Upper lobe of left lung (tissue), 6 donors: Measurements from ENCODE around the gene TAOK3. TPM values are rescaled to one million over a fixed set of nuclear protein-coding genes. Genes with fewer than 3 reads are reported as not detected.

Experiments
- ATAC-seq, 2 donors: fragments of 200-7000 bp; cut with Tn5 transposase; one replicate each; pipeline ENCODE4 v1.9.1; 2022; ENCODE audit warnings: mild to moderate bottlenecking in 2 of 2, moderate library complexity in 2 of 2; ENCODE audit not compliant: low FRiP score in 2 of 2
- DNase-seq, 2 donors: peaks; one replicate each; pipeline ENCODE4 v3.0.0-alpha.2; 2019 to 2020
- H3K27ac ChIP-seq, 4 donors: fragments of 200-600 bp; sonication (generic); one replicate each; pipeline ENCODE4 v1.5.1; 2016 to 2019
- H3K27me3 ChIP-seq, 4 donors: fragments of 200-600 bp; sonication (generic); one replicate each; pipeline ENCODE4 v1.5.1; 2017 to 2019
- H3K36me3 ChIP-seq, 4 donors: fragments of 200-600 bp; sonication (generic); one replicate each; pipeline ENCODE4 v1.5.1; 2016 to 2019
- H3K4me1 ChIP-seq, 4 donors: fragments of 200-600 bp; sonication (generic); one replicate each; pipeline ENCODE4 v1.5.1; 2018 to 2019
- H3K4me3 ChIP-seq, 4 donors: fragments of 200-600 bp; sonication (generic); one replicate each; pipeline ENCODE4 v1.5.1; 2017 to 2019; ENCODE audit warnings: mild to moderate bottlenecking in 2 of 4, moderate library complexity in 1 of 4
- H3K9me3 ChIP-seq, 4 donors: fragments of 200-600 bp; sonication (generic); one replicate each; pipeline ENCODE4 v1.5.1; 2018 to 2019
- CTCF ChIP-seq, 6 experiments: fragments of 450-650 bp in 4 of 6; fragments of 200-600 bp in 2 of 6; sonication (generic) in 2 of 6; IDR thresholded peaks; one replicate each; pipeline ENCODE4 v1.5.1; 2016 to 2019; ENCODE audit warnings: antibody characterized with exemption in 6 of 6
- EP300 ChIP-seq, 4 donors: sonication (generic); formaldehyde crosslinking; IDR thresholded peaks; one replicate each; pipeline ENCODE4 v1.5.1; 2017; ENCODE audit warnings: antibody characterized with exemption in 4 of 4, control low read depth in 2 of 4
- POLR2A ChIP-seq, 4 donors: fragments of 450-650 bp; IDR thresholded peaks; one replicate each; pipeline ENCODE4 v1.5.1; 2016 to 2017; ENCODE audit warnings: antibody characterized with exemption in 4 of 4, mild to moderate bottlenecking in 2 of 4
- POLR2AphosphoS5 ChIP-seq, 2 donors: sonication (generic); formaldehyde crosslinking; IDR thresholded peaks; one replicate each; pipeline ENCODE4 v1.5.1; 2017; ENCODE audit warnings: antibody characterized with exemption in 2 of 2
- WGBS, 2 donors: methylation state at CpG; one replicate each; pipeline ENCODE4 v1.1.5; 2017 to 2018; 5-methylcytosine and 5-hydroxymethylcytosine counted together
- total RNA-seq, 6 donors: library from RNA; depleted of rRNA in 4 of 6; stranded (reverse); fragments of >200 nt in 4 of 6; gene quantifications; one replicate each; pipeline versions ENCODE4 v1.1.0 to v1.2.1, GENCODE V29; 2016 to 2021
- donor health status: DM: no; HTN: no; CAD: no; lungs with moderate emphysema.
- donor health status: DM: no; HTN: yes; CAD: no; lungs with severe emphysema.

The TAOK3 gene
- total RNA-seq, 6 donors from 2014 or later: 49.7 to 111 (median 67.8) TPM

GRCh38 chr12:118125743-118126118, 247.0 kb downstream of the TAOK3 start:
- Histone ChIP-seq H3K4me1 (peaks cover 5 to 15% (median 8%) of the 10 kb centered on the region in 4 donors), H3K9me3 (no peaks in the 10 kb centered on the region), H3K36me3 (no peaks in the 10 kb centered on the region), H3K27me3 (no peaks in the 10 kb centered on the region), H3K27ac (peak overlapping the region in 1 of 4 donors; percentile 61), H3K4me3 (no peak overlapping the region)
- ATAC-seq (no peak), DNase-seq (no peak)
- WGBS, 2 donors: 94 to 96% methylated on average over 4 of the region's 4 CpGs
- no peak for TF ChIP-seq CTCF (IDR thresholded peaks at IDR 0.05)
- no peak for TF ChIP-seq POLR2A (IDR thresholded peaks at IDR 0.05)
- TF ChIP-seq POLR2AphosphoS5 (IDR thresholded peaks at IDR 0.05): no peak
- no peak for TF ChIP-seq EP300 (IDR thresholded peaks at IDR 0.05)

DNA sequence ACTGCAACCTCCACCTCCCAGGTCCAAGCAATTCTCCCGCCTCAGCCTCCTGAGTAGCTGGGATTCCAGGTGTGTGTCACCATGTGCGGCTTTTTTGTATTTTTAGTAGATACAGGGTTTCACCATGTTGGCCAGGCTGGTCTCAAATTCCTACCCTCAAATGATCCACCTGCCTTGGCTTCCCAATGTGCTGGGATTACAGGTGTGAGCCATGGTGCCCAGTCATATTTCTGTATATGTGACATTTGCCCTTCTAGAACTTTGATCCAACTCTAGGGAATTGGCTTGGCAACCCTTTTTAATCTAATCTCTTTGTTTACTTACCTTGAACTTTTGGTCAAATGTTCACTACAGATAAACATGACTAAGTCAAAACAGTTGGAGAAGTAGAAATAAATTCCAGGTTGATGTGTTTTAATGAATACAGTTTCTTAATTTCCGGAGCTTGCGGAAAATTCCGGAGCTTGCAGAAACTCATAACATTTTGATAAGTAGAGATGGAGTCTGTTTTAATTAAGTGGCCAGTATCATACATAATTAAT, 248.3 kb downstream of the TAOK3 start:
- WGBS, 2 donors: 96% methylated on average over 5 of the region's 5 CpGs
- DNase-seq: no peak
- H3K9me3 ChIP-seq: no peaks in the 10 kb centered on the region
- H3K27ac ChIP-seq: no peak overlapping the region
- TF ChIP-seq CTCF (IDR thresholded peaks at IDR 0.05): no peak
- H3K27me3 ChIP-seq: no peaks in the 10 kb centered on the region
- no peak for ATAC-seq
- no peak overlapping the region for H3K4me3 ChIP-seq
- H3K36me3 ChIP-seq: no peaks in the 10 kb centered on the region
- peaks cover 7 to 18% (median 13%) of the 10 kb centered on the region in 4 donors for H3K4me1 ChIP-seq

DNA sequence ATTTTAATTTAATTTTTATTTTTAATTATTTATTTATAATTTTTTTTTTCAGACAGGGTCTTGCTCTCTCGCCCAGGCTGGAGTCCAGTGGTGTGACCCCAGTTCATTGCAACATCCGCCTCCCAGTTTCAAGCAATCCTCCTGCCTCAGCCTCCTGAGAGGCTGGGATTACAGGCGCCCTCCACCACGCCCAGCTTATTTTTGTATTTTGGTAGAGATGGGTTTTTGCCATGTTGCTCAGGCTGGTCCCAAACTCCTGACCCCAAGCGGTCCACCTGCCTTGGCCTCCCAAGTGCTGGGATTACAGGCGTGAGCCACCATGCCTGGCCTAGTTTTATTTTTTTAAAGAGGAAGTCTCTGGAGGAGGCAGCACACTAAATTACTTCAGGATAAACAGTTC, 250.4 kb downstream of the TAOK3 start:
- WGBS, 2 donors: 92 to 95% methylated on average over 6 of the region's 6 CpGs
- peaks cover 7 to 18% (median 13%) of the 10 kb centered on the region in 4 donors for H3K4me1 ChIP-seq
- TF ChIP-seq POLR2AphosphoS5 (IDR thresholded peaks at IDR 0.05) (no peak), POLR2A (IDR thresholded peaks at IDR 0.05) (no peak)
- no peak overlapping the region for H3K4me3 ChIP-seq
- no peak for ATAC-seq
- H3K36me3 ChIP-seq: no peaks in the 10 kb centered on the region
- DNase-seq: no peak
- no peak overlapping the region for H3K27ac ChIP-seq
- H3K27me3 ChIP-seq: no peaks in the 10 kb centered on the region
- no peaks in the 10 kb centered on the region for H3K9me3 ChIP-seq

- Histone ChIP-seq H3K27me3 (no peaks in the 10 kb centered on the region), H3K4me3 (no peak overlapping the region), H3K36me3 (no peaks in the 10 kb centered on the region), H3K4me1 (peaks cover 7 to 10% (median 10%) of the 10 kb centered on the region in 4 donors), H3K27ac (peak overlapping the region in 2 of 4 donors; percentile 17 to 64), H3K9me3 (no peaks in the 10 kb centered on the region)
- TF ChIP-seq POLR2A (IDR thresholded peaks at IDR 0.05) (no peak), POLR2AphosphoS5 (IDR thresholded peaks at IDR 0.05) (no peak), CTCF (IDR thresholded peaks at IDR 0.05) (peak in 4 of 6 experiments; percentile 15 to 83 (median 52)), EP300 (IDR thresholded peaks at IDR 0.05) (no peak)
- peak in 1 of 2 donors; percentile 83 for DNase-seq
- 21 to 25% methylated on average over 7 to 8 of the region's 8 CpGs for WGBS, 2 donors
- peak; percentile 79 to 91 for ATAC-seq
These were observed 251.9 kb downstream of the TAOK3 start for GRCh38 chr12:118120579-118121363.

GRCh38 chr12:118119449-118119879, 253.2 kb downstream of the TAOK3 start:
- 89 to 90% methylated on average over 10 of the region's 10 CpGs for WGBS, 2 donors
- no peak for ATAC-seq
- Histone ChIP-seq H3K27me3 (no peaks in the 10 kb centered on the region), H3K4me3 (no peak overlapping the region), H3K27ac (no peak overlapping the region), H3K36me3 (no peaks in the 10 kb centered on the region), H3K4me1 (peaks cover 7 to 10% (median 10%) of the 10 kb centered on the region in 4 donors), H3K9me3 (no peaks in the 10 kb centered on the region)
- no peak for TF ChIP-seq POLR2AphosphoS5 (IDR thresholded peaks at IDR 0.05)
- no peak for TF ChIP-seq EP300 (IDR thresholded peaks at IDR 0.05)
- no peak for TF ChIP-seq POLR2A (IDR thresholded peaks at IDR 0.05)
- no peak for TF ChIP-seq CTCF (IDR thresholded peaks at IDR 0.05)
- DNase-seq: no peak
